Left ventricle myocardium inferior (tissue), 1 donor: ENCODE measurements around the gene GYS1. TPM values are rescaled to one million over a fixed set of nuclear protein-coding genes. Genes with fewer than 3 reads are reported as not detected.

Experiments
- DNase-seq: peaks from one replicate; pipeline ENCODE4 v3.0.0-alpha.2; 2020
- H3K27ac ChIP-seq: fragments of 200-600 bp; replicated peaks from 2 replicates; pipeline ENCODE4 v1.8.0; 2021
- H3K27me3 ChIP-seq: fragments of 200-600 bp; 2 replicates; pipeline ENCODE4 v1.8.0; 2021; ENCODE audit warnings: low read depth
- H3K36me3 ChIP-seq: fragments of 200-600 bp; 2 replicates; pipeline ENCODE4 v1.8.0; 2021
- H3K4me1 ChIP-seq: fragments of 200-600 bp; 2 replicates; pipeline ENCODE4 v1.8.0; 2021
- H3K4me3 ChIP-seq: fragments of 200-600 bp; 2 replicates; pipeline ENCODE4 v1.8.0; 2021; ENCODE audit warnings: mild to moderate bottlenecking, moderate library complexity
- H3K9me3 ChIP-seq: fragments of 200-600 bp; replicated peaks from 2 replicates; pipeline ENCODE4 v1.8.0; 2021
- CTCF ChIP-seq: fragments of 200-600 bp; IDR thresholded peaks from 2 replicates; pipeline ENCODE4 v1.8.0; 2021; ENCODE audit warnings: antibody characterized with exemption, mild to moderate bottlenecking, borderline replicate concordance
- intact Hi-C: fragments of 100-400 bp; cut with micrococcal nuclease; formaldehyde crosslinking; loops from one replicate; pipeline ENCODE4 v1.11.0; 2022
- total RNA-seq: library from RNA; stranded (reverse); fragmentation: NEBNext Ultra II Directional; extraction: Animal tissue kit (Norgen Biotek cat#: 25700); gene quantifications from one replicate; pipeline ENCODE4 v1.2.1, GENCODE V29; 2021
- donor health status: DM: no; HTN: yes; CAD: no; lungs with severe emphysema.

Gene GYS1
- total RNA-seq, 1 donor from 2014 or later: 138 TPM

GRCh38 chr19:48965040-48965805 is 27.9 kb downstream of the GYS1 start, which contains the start of gene FTL:
Gene FTL, plus strand, starts transcription at chr19:48965309. Its CDS starts 199 bp downstream, at chr19:48965508.
- Histone ChIP-seq H3K9me3 (no peaks in the 10 kb centered on the region), H3K4me1 (peaks cover 77% of the 10 kb centered on the region), H3K27me3 (no peaks in the 10 kb centered on the region), H3K36me3 (peaks cover 37% of the 10 kb centered on the region), H3K4me3 (peak within 1 kb of the TSS; percentile 88), H3K27ac (peak within 1 kb of the TSS; percentile 94)
- intact Hi-C loops: no loop called here
- peak; percentile 98 for DNase-seq
- no peak for TF ChIP-seq CTCF

- DNase-seq: peak; percentile 30
- H3K9me3 ChIP-seq: no peaks in the 10 kb centered on the region
- H3K27ac ChIP-seq: peak overlapping the region; percentile 94
- peaks cover 69% of the 10 kb centered on the region for H3K4me1 ChIP-seq
- H3K27me3 ChIP-seq: no peaks in the 10 kb centered on the region
- intact Hi-C loops: no loop called here
- peak overlapping the region; percentile 88 for H3K4me3 ChIP-seq
- H3K36me3 ChIP-seq: peaks cover 29% of the 10 kb centered on the region
- no peak for TF ChIP-seq CTCF
Observed at GRCh38 chr19:48964205-48965039, 28.7 kb downstream of the GYS1 start.

- H3K4me1 ChIP-seq: peaks cover 61% of the 10 kb centered on the region
- H3K4me3 ChIP-seq: peak overlapping the region; percentile 88
- TF ChIP-seq CTCF: no peak
Observed at GRCh38 chr19:48963371-48964204, 29.5 kb downstream of the GYS1 start.

GRCh38 chr19:48962849-48963165 is 30.3 kb downstream of the GYS1 start:
- intact Hi-C loops: no loop called here
- Histone ChIP-seq H3K27me3 (no peaks in the 10 kb centered on the region), H3K4me3 (no peak overlapping the region), H3K4me1 (peaks cover 53% of the 10 kb centered on the region), H3K9me3 (no peaks in the 10 kb centered on the region), H3K36me3 (peaks cover 17% of the 10 kb centered on the region), H3K27ac (peak overlapping the region; percentile 94)
- no peak for DNase-seq
- no peak for TF ChIP-seq CTCF

More at GRCh38 chr19:48963371-48964204, 29.5 kb downstream of the GYS1 start:
- intact Hi-C loops: no loop called here
- Histone ChIP-seq H3K27ac (peak overlapping the region; percentile 94), H3K36me3 (peaks cover 21% of the 10 kb centered on the region), H3K27me3 (no peaks in the 10 kb centered on the region), H3K9me3 (no peaks in the 10 kb centered on the region)
- DNase-seq: peak; percentile 72
